Effector memory CD8-positive, alpha-beta T cell (primary cell): ENCODE measurements around the gene HOXA4.

ENCODE experiments used
- ATAC-seq: fragments of 150-1000 bp; cut with Tn5 transposase; replicated peaks from 2 replicates; pipeline ENCODE4 v1.10.0; 2021; ENCODE audit warnings: mild to moderate bottlenecking, moderate library complexity
- DNase-seq, 3 experiments: peaks; one replicate each; pipeline ENCODE4 v3.0.0; 2021
- H3K27ac Mint-ChIP-seq, 2 donors: one replicate each; pipeline ENCODE4 v1.8.0; 2022; ENCODE audit warnings: mild to moderate bottlenecking in 2 of 2, mixed read lengths in 2 of 2, moderate library complexity in 2 of 2
- H3K27me3 Mint-ChIP-seq, 2 donors: one replicate each; pipeline ENCODE4 v1.8.0; 2022; ENCODE audit warnings: mixed read lengths in 2 of 2
- H3K36me3 Mint-ChIP-seq: one replicate; pipeline ENCODE4 v1.8.0; 2022; ENCODE audit warnings: mild to moderate bottlenecking, moderate library complexity, mixed read lengths; ENCODE audit not compliant: insufficient read depth
- H3K4me1 Mint-ChIP-seq, 2 donors: one replicate each; pipeline ENCODE4 v1.8.0; 2022; ENCODE audit warnings: low read depth in 2 of 2, mixed read lengths in 2 of 2
- H3K4me3 Mint-ChIP-seq, 2 donors: one replicate each; pipeline ENCODE4 v1.8.0; 2022; ENCODE audit warnings: mild to moderate bottlenecking in 2 of 2, mixed read lengths in 2 of 2, moderate library complexity in 2 of 2
- H3K9me3 Mint-ChIP-seq, 2 donors: one replicate each; pipeline ENCODE4 v1.8.0; 2022; ENCODE audit warnings: mixed read lengths in 2 of 2

HOXA4 gene

GRCh38 chr7:27151341-27151930 lies 20.9 kb upstream of the HOXA4 start:
- Mint-ChIP-seq H3K4me3 (peak overlapping the region; percentile 83 to 86), H3K9me3 (no peaks in the 10 kb centered on the region), H3K27me3 (peaks cover 84 to 99% of the 10 kb centered on the region in 2 donors), H3K4me1 (peaks cover 38 to 41% of the 10 kb centered on the region in 2 donors), H3K36me3 (peaks cover 23% of the 10 kb centered on the region), H3K27ac (peak overlapping the region; percentile 44 to 80)
- ATAC-seq (no peak), DNase-seq (no peak)

GRCh38 chr7:27150568-27151340 lies 20.2 kb upstream of the HOXA4 start:
- peaks cover 37 to 38% of the 10 kb centered on the region in 2 donors for H3K4me1 Mint-ChIP-seq
- H3K9me3 Mint-ChIP-seq = no peaks in the 10 kb centered on the region
- H3K36me3 Mint-ChIP-seq = peaks cover 19% of the 10 kb centered on the region
- H3K4me3 Mint-ChIP-seq = peak overlapping the region; percentile 83 to 86
- peak; percentile 87 for ATAC-seq
- peaks cover 84 to 99% of the 10 kb centered on the region in 2 donors for H3K27me3 Mint-ChIP-seq
- H3K27ac Mint-ChIP-seq = peak overlapping the region; percentile 20 to 44
- peak; percentile 54 to 67 (median 65) for DNase-seq

GRCh38 chr7:27149842-27150567 lies 19.4 kb upstream of the HOXA4 start:
- peak overlapping the region in 1 of 2 donors; percentile 20 for H3K27ac Mint-ChIP-seq
- H3K4me3 Mint-ChIP-seq = peak overlapping the region; percentile 83 to 86
- ATAC-seq = no peak
- H3K4me1 Mint-ChIP-seq = peaks cover 31 to 32% of the 10 kb centered on the region in 2 donors
- H3K36me3 Mint-ChIP-seq = peaks cover 12% of the 10 kb centered on the region
- H3K27me3 Mint-ChIP-seq = peaks cover 83 to 99% of the 10 kb centered on the region in 2 donors
- H3K9me3 Mint-ChIP-seq = no peaks in the 10 kb centered on the region
- no peak for DNase-seq

GRCh38 chr7:27148756-27149641 lies 18.4 kb upstream of the HOXA4 start:
- ATAC-seq (no peak), DNase-seq (no peak)
- no peak overlapping the region for H3K4me3 Mint-ChIP-seq

GRCh38 chr7:27148031-27148755 lies 17.6 kb upstream of the HOXA4 start:
- Mint-ChIP-seq H3K9me3 (no peaks in the 10 kb centered on the region), H3K4me1 (peaks cover 23 to 24% of the 10 kb centered on the region in 2 donors), H3K27ac (no peak overlapping the region), H3K36me3 (peaks cover 7% of the 10 kb centered on the region), H3K4me3 (peak overlapping the region; percentile 59 to 63), H3K27me3 (peaks cover 68 to 85% of the 10 kb centered on the region in 2 donors)
- ATAC-seq (no peak), DNase-seq (no peak)

More at GRCh38 chr7:27148756-27149641, 18.4 kb upstream of the HOXA4 start:
- Mint-ChIP-seq H3K9me3 (no peaks in the 10 kb centered on the region), H3K36me3 (peaks cover 7% of the 10 kb centered on the region), H3K27ac (no peak overlapping the region), H3K27me3 (peaks cover 76 to 93% of the 10 kb centered on the region in 2 donors), H3K4me1 (peaks cover 23 to 24% of the 10 kb centered on the region in 2 donors)

- H3K27ac Mint-ChIP-seq = no peak within 1 kb of the TSS
- no peaks in the 10 kb centered on the region for H3K9me3 Mint-ChIP-seq
- H3K4me3 Mint-ChIP-seq = peak within 1 kb of the TSS; percentile 59 to 63
- H3K36me3 Mint-ChIP-seq = peaks cover 7% of the 10 kb centered on the region
- DNase-seq (no peak), ATAC-seq (no peak)
- H3K27me3 Mint-ChIP-seq = peaks cover 65 to 84% of the 10 kb centered on the region in 2 donors
- H3K4me1 Mint-ChIP-seq = peaks cover 23 to 24% of the 10 kb centered on the region in 2 donors
These were observed 16.9 kb upstream of the HOXA4 start, which contains the start of gene HOXA6 for GRCh38 chr7:27147199-27148030. HOXA6 (minus strand) TSS chr7:27147774; CDS start chr7:27147749, 25 bp downstream.

GRCh38 chr7:27146491-27147198 lies 16.1 kb upstream of the HOXA4 start:
- H3K9me3 Mint-ChIP-seq = no peaks in the 10 kb centered on the region
- peaks cover 16 to 17% of the 10 kb centered on the region in 2 donors for H3K4me1 Mint-ChIP-seq
- no peak overlapping the region for H3K4me3 Mint-ChIP-seq
- H3K27me3 Mint-ChIP-seq = peaks cover 62 to 84% of the 10 kb centered on the region in 2 donors
- H3K36me3 Mint-ChIP-seq = peaks cover 3% of the 10 kb centered on the region
- no peak overlapping the region for H3K27ac Mint-ChIP-seq
- ATAC-seq (no peak), DNase-seq (no peak)

GRCh38 chr7:27145914-27146412 lies 15.4 kb upstream of the HOXA4 start:
- ATAC-seq (no peak), DNase-seq (no peak)
- Mint-ChIP-seq H3K27ac (no peak overlapping the region), H3K36me3 (no peaks in the 10 kb centered on the region), H3K27me3 (peaks cover 58 to 83% of the 10 kb centered on the region in 2 donors), H3K4me3 (no peak overlapping the region), H3K4me1 (peaks cover 10% of the 10 kb centered on the region in 2 donors), H3K9me3 (no peaks in the 10 kb centered on the region)

- peaks cover 51 to 77% of the 10 kb centered on the region in 2 donors for H3K27me3 Mint-ChIP-seq
- no peaks in the 10 kb centered on the region for H3K9me3 Mint-ChIP-seq
- H3K4me3 Mint-ChIP-seq = no peak overlapping the region
- H3K4me1 Mint-ChIP-seq = peaks cover 4 to 5% of the 10 kb centered on the region in 2 donors
- no peaks in the 10 kb centered on the region for H3K36me3 Mint-ChIP-seq
- no peak for ATAC-seq
- DNase-seq = no peak
- no peak overlapping the region for H3K27ac Mint-ChIP-seq
These were observed 14.8 kb upstream of the HOXA4 start for GRCh38 chr7:27145165-27145913.

GRCh38 chr7:27144781-27145164 lies 14.2 kb upstream of the HOXA4 start:
- no peak for ATAC-seq
- peaks cover 49 to 71% of the 10 kb centered on the region in 2 donors for H3K27me3 Mint-ChIP-seq
- no peak overlapping the region for H3K27ac Mint-ChIP-seq
- H3K9me3 Mint-ChIP-seq = no peaks in the 10 kb centered on the region
- no peak for DNase-seq
- no peaks in the 10 kb centered on the region for H3K36me3 Mint-ChIP-seq
- no peak overlapping the region for H3K4me3 Mint-ChIP-seq
- H3K4me1 Mint-ChIP-seq = peaks cover 2 to 3% of the 10 kb centered on the region in 2 donors
